Measurements from ENCODE around the gene MIF4GD.
"Not testable (repeated sequence)": the region's sequence is repeated elsewhere in the genome, so short reads cannot be mapped to it uniquely, and the experiment has no call there.

The MIF4GD gene

DNA sequence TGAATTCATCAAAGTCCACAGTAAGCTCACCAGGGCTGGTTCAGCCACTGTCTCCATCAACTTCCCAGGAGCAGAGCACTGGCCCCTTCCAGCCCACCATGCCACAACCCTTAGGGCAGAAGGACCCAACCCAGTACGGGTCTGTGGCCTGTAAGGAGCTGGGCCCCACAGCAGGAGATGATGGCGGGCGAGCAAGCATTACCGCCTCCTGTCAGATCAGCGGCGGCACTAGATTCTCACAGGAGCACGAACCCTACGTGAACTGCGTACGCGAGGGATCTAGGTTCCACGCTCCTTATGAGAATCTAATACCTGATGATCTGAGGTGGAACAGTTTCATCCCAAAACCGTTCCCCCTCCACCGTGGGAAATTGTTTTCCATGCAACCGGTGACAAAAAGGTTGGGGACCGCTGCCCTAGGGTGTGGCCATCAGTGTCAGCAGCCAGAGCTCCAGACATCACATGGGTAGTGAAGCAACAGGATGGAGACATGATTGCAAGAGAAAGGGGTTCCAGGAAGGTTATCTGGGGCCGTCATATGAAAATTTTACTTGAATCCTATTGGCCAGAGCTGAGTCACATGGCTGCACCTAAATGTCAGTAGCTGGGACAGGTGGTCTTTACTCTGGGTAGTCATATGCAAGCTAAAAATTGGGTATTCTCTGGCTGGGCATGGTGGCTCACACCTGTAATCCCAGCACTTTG is 30.6 kb upstream of the MIF4GD start:
- Histone ChIP-seq H3K4me3 (ENCODE audit: low read length) (no peak overlapping the region), H3K9ac (ENCODE audit: low read length) (no peak overlapping the region), H3K36me3 (ENCODE audit: control insufficient read depth, insufficient read depth, low read length, severe bottlenecking) (no peaks in the 10 kb centered on the region), H3K9me3 (ENCODE audit: control insufficient read depth, low read length) (no peaks in the 10 kb centered on the region), H3K4me1 (ENCODE audit: control insufficient read depth, insufficient read depth, low read length) (no peaks in the 10 kb centered on the region), H3K27me3 (replicated peaks; ENCODE audit: control insufficient read depth, insufficient read depth, low read length) (no peaks in the 10 kb centered on the region)
- DNase-seq (ENCODE audit: low read depth), result no peak

DNA sequence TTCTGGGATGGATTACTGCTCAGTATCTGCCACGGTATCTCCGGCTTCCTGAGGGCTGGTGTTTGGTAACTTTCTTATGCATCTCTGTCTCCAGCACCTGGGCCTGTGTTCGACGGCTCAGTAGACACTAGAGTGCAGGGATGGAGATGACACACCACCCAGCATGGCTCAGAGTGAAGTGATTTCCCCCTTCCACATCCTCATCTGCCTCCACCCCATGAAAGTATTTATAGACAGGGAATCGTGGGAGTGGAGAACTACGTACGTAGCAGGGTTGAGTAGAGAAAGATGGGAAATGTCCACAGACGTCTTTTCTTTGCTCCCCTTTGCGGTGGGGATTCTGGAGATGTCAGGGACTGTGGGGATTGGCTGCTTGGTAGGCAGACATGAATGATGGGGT is 30.0 kb upstream of the MIF4GD start:
- no peak overlapping the region for H3K4me3 ChIP-seq (ENCODE audit: low read length)
- no peaks in the 10 kb centered on the region for H3K4me1 ChIP-seq (ENCODE audit: control insufficient read depth, insufficient read depth, low read length)
- no peaks in the 10 kb centered on the region for H3K27me3 ChIP-seq (replicated peaks; ENCODE audit: control insufficient read depth, insufficient read depth, low read length)
- no peaks in the 10 kb centered on the region for H3K36me3 ChIP-seq (ENCODE audit: control insufficient read depth, insufficient read depth, low read length, severe bottlenecking)
- no peak for DNase-seq (ENCODE audit: low read depth)
- no peaks in the 10 kb centered on the region for H3K9me3 ChIP-seq (ENCODE audit: control insufficient read depth, low read length)
- no peak overlapping the region for H3K9ac ChIP-seq (ENCODE audit: low read length)

DNA sequence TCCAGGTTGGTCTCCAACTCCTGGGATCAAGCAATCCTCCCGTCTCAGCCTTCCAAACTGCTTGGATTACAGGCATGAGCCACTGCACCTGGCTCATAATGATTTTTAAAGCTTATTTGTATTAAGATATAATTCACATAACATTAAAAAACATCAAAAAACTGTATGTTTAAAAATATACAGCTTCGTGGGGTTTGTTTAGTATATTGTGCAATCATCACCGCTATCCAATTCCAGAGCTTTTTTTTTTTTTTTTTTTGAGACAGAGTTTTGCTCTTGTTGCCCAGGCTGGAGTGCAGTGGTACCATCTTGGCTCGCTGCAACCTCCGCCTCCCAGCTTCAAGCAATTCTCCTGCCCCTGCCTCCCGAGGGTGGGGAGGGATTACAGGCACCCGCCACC is 29.2 kb upstream of the MIF4GD start:
- no peaks in the 10 kb centered on the region for H3K9me3 ChIP-seq (ENCODE audit: control insufficient read depth, low read length)
- H3K27me3 ChIP-seq (replicated peaks; ENCODE audit: control insufficient read depth, insufficient read depth, low read length), result no peaks in the 10 kb centered on the region
- no peak overlapping the region for H3K4me3 ChIP-seq (ENCODE audit: low read length)
- DNase-seq (ENCODE audit: low read depth), result peak; percentile 31
- no peaks in the 10 kb centered on the region for H3K4me1 ChIP-seq (ENCODE audit: control insufficient read depth, insufficient read depth, low read length)
- no peak overlapping the region for H3K9ac ChIP-seq (ENCODE audit: low read length)
- H3K36me3 ChIP-seq (ENCODE audit: control insufficient read depth, insufficient read depth, low read length, severe bottlenecking), result no peaks in the 10 kb centered on the region

- Histone ChIP-seq H3K36me3 (ENCODE audit: control insufficient read depth, insufficient read depth, low read length, severe bottlenecking) (no peaks in the 10 kb centered on the region), H3K4me1 (ENCODE audit: control insufficient read depth, insufficient read depth, low read length) (no peaks in the 10 kb centered on the region), H3K9me3 (ENCODE audit: control insufficient read depth, low read length) (no peaks in the 10 kb centered on the region), H3K27me3 (replicated peaks; ENCODE audit: control insufficient read depth, insufficient read depth, low read length) (no peaks in the 10 kb centered on the region), H3K4me3 (ENCODE audit: low read length) (no peak overlapping the region), H3K9ac (ENCODE audit: low read length) (no peak overlapping the region)
- no peak for DNase-seq (ENCODE audit: low read depth)
These were observed 24.4 kb upstream of the MIF4GD start for GRCh38 chr17:75295201-75296158.

- not testable (repeated sequence) for H3K27me3 ChIP-seq (replicated peaks; ENCODE audit: control insufficient read depth, insufficient read depth, low read length); H3K9ac ChIP-seq (ENCODE audit: low read length); H3K4me3 ChIP-seq (ENCODE audit: low read length); DNase-seq (ENCODE audit: low read depth); H3K36me3 ChIP-seq (ENCODE audit: control insufficient read depth, insufficient read depth, low read length, severe bottlenecking); H3K9me3 ChIP-seq (ENCODE audit: control insufficient read depth, low read length); H3K4me1 ChIP-seq (ENCODE audit: control insufficient read depth, insufficient read depth, low read length)
These were observed 21.9 kb upstream of the MIF4GD start for GRCh38 chr17:75292810-75293448.

DNA sequence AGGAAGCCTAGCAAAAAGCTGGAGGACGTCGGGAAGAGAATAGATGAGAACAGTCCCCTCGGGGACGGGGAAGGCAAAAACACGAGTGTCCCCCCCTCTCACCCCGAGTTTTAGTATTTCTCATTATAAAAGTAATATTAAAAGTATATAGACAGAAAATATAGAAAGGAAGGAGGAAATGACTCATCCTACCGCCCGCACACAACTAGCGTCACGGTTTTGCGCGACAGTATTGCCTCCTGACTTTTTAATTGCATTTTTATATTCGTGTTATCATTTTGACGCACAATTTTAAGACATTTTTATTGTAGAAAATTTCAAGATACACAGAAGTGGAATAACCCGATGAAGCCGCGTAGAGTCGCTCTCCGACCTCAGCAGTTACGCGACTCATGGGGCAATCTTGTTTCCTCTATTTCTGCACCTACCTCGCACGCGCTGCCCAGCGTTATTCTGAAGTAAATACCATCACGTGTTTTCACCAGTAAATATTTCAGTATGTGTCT is 18.9 kb upstream of the MIF4GD start:
- peak; percentile 82 for DNase-seq (ENCODE audit: low read depth)
- H3K9me3 ChIP-seq (ENCODE audit: control insufficient read depth, low read length), result no peaks in the 10 kb centered on the region
- peaks cover 7% of the 10 kb centered on the region for H3K36me3 ChIP-seq (ENCODE audit: control insufficient read depth, insufficient read depth, low read length, severe bottlenecking)
- no peaks in the 10 kb centered on the region for H3K4me1 ChIP-seq (ENCODE audit: control insufficient read depth, insufficient read depth, low read length)
- H3K4me3 ChIP-seq (ENCODE audit: low read length), result peak overlapping the region; percentile 95
- H3K9ac ChIP-seq (ENCODE audit: low read length), result peak overlapping the region; percentile 94
- no peaks in the 10 kb centered on the region for H3K27me3 ChIP-seq (replicated peaks; ENCODE audit: control insufficient read depth, insufficient read depth, low read length)

GRCh38 chr17:75289115-75289831 is 18.2 kb upstream of the MIF4GD start, which contains the start of gene SLC25A19:
TSS of gene SLC25A19 (minus strand) at chr17:75289433. CDS start at chr17:75286764, 2,669 bp downstream.
- H3K9ac ChIP-seq (ENCODE audit: low read length), result peak within 1 kb of the TSS; percentile 94
- H3K4me3 ChIP-seq (ENCODE audit: low read length), result peak within 1 kb of the TSS; percentile 95
- H3K27me3 ChIP-seq (replicated peaks; ENCODE audit: control insufficient read depth, insufficient read depth, low read length), result no peaks in the 10 kb centered on the region
- H3K36me3 ChIP-seq (ENCODE audit: control insufficient read depth, insufficient read depth, low read length, severe bottlenecking), result peaks cover 7% of the 10 kb centered on the region
- DNase-seq (ENCODE audit: low read depth), result peak; percentile 99
- H3K4me1 ChIP-seq (ENCODE audit: control insufficient read depth, insufficient read depth, low read length), result no peaks in the 10 kb centered on the region
- no peaks in the 10 kb centered on the region for H3K9me3 ChIP-seq (ENCODE audit: control insufficient read depth, low read length)

GRCh38 chr17:75288770-75289114 is 17.7 kb upstream of the MIF4GD start:
- Histone ChIP-seq H3K27me3 (replicated peaks; ENCODE audit: control insufficient read depth, insufficient read depth, low read length) (no peaks in the 10 kb centered on the region), H3K4me1 (ENCODE audit: control insufficient read depth, insufficient read depth, low read length) (no peaks in the 10 kb centered on the region)
- no peak for DNase-seq (ENCODE audit: low read depth)

GRCh38 chr17:75288359-75288758 is 17.3 kb upstream of the MIF4GD start:
- peak overlapping the region; percentile 94 for H3K9ac ChIP-seq (ENCODE audit: low read length)
- H3K4me1 ChIP-seq (ENCODE audit: control insufficient read depth, insufficient read depth, low read length), result no peaks in the 10 kb centered on the region
- H3K9me3 ChIP-seq (ENCODE audit: control insufficient read depth, low read length), result no peaks in the 10 kb centered on the region
- peak overlapping the region; percentile 95 for H3K4me3 ChIP-seq (ENCODE audit: low read length)
- DNase-seq (ENCODE audit: low read depth), result no peak
- no peaks in the 10 kb centered on the region for H3K27me3 ChIP-seq (replicated peaks; ENCODE audit: control insufficient read depth, insufficient read depth, low read length)
- H3K36me3 ChIP-seq (ENCODE audit: control insufficient read depth, insufficient read depth, low read length, severe bottlenecking), result peaks cover 7% of the 10 kb centered on the region

More at GRCh38 chr17:75288770-75289114, 17.7 kb upstream of the MIF4GD start:
- Histone ChIP-seq H3K4me3 (ENCODE audit: low read length) (peak overlapping the region; percentile 95), H3K9me3 (ENCODE audit: control insufficient read depth, low read length) (no peaks in the 10 kb centered on the region), H3K36me3 (ENCODE audit: control insufficient read depth, insufficient read depth, low read length, severe bottlenecking) (peaks cover 7% of the 10 kb centered on the region), H3K9ac (ENCODE audit: low read length) (peak overlapping the region; percentile 94)

GRCh38 chr17:75287221-75287620 is 16.2 kb upstream of the MIF4GD start:
- no peak for DNase-seq (ENCODE audit: low read depth)
- no peaks in the 10 kb centered on the region for H3K4me1 ChIP-seq (ENCODE audit: control insufficient read depth, insufficient read depth, low read length)
- no peaks in the 10 kb centered on the region for H3K9me3 ChIP-seq (ENCODE audit: control insufficient read depth, low read length)
- no peak overlapping the region for H3K4me3 ChIP-seq (ENCODE audit: low read length)
- H3K36me3 ChIP-seq (ENCODE audit: control insufficient read depth, insufficient read depth, low read length, severe bottlenecking), result peaks cover 7% of the 10 kb centered on the region
- H3K27me3 ChIP-seq (replicated peaks; ENCODE audit: control insufficient read depth, insufficient read depth, low read length), result no peaks in the 10 kb centered on the region
- no peak overlapping the region for H3K9ac ChIP-seq (ENCODE audit: low read length)

All from adipocyte (in vitro differentiated cells).